Measurements from ENCODE around the gene SLC51A. TPM values are rescaled to one million over a fixed set of nuclear protein-coding genes. Genes with fewer than 3 reads are reported as not detected.
"Not testable (repeated sequence)": the region's sequence is repeated elsewhere in the genome, so short reads cannot be mapped to it uniquely, and the experiment has no call there.

The SLC51A gene
- polyA plus RNA-seq, 1 donor from 2014 or later: 0.90 TPM

- peak overlapping the region in 2 of 3 donors; percentile 32 to 70 for H3K27ac Mint-ChIP-seq
- H3K36me3 Mint-ChIP-seq: no peaks in the 10 kb centered on the region
- no peaks in the 10 kb centered on the region for H3K9me3 Mint-ChIP-seq
- peak overlapping the region in 1 of 4 donors; percentile 31 for H3K4me3 Mint-ChIP-seq
- no peaks in the 10 kb centered on the region for H3K27me3 Mint-ChIP-seq
- H3K4me1 Mint-ChIP-seq: peaks cover 0 to 14% (median 11%) of the 10 kb centered on the region in 3 donors
Measured at GRCh38 chr3:196235452-196236122, 19.3 kb downstream of the SLC51A start.

GRCh38 chr3:196236223-196236622 lies 19.9 kb downstream of the SLC51A start:
- Mint-ChIP-seq H3K4me3 (no peak overlapping the region), H3K27me3 (no peaks in the 10 kb centered on the region), H3K9me3 (no peaks in the 10 kb centered on the region), H3K27ac (peak overlapping the region in 1 of 3 donors; percentile 70), H3K4me1 (peaks cover 0 to 13% (median 11%) of the 10 kb centered on the region in 3 donors), H3K36me3 (no peaks in the 10 kb centered on the region)

DNA sequence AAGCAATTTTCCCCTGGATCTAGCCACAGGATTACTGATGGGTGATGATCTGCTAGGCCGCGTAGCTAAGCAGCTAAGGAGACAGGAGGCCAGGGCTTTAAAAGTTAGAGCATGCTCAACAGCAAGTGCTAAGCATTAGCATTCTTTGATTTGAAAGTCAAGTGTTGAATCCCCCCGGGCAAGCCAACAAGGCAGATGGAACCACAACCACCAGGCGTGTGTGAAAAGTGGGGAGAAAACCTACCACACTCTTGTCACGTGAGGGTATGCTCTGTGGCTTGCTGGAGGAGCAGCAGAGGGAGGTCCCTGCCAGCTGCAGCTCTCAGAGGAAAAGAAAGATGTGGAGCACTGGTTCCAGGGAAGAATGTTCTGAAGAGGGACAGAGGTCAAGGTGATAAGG lies 20.9 kb downstream of the SLC51A start:
- Mint-ChIP-seq H3K4me1 (peaks cover 0 to 11% (median 11%) of the 10 kb centered on the region in 3 donors), H3K4me3 (peak overlapping the region in 1 of 4 donors; percentile 23), H3K27me3 (no peaks in the 10 kb centered on the region), H3K36me3 (no peaks in the 10 kb centered on the region), H3K27ac (no peak overlapping the region), H3K9me3 (no peaks in the 10 kb centered on the region)

DNA sequence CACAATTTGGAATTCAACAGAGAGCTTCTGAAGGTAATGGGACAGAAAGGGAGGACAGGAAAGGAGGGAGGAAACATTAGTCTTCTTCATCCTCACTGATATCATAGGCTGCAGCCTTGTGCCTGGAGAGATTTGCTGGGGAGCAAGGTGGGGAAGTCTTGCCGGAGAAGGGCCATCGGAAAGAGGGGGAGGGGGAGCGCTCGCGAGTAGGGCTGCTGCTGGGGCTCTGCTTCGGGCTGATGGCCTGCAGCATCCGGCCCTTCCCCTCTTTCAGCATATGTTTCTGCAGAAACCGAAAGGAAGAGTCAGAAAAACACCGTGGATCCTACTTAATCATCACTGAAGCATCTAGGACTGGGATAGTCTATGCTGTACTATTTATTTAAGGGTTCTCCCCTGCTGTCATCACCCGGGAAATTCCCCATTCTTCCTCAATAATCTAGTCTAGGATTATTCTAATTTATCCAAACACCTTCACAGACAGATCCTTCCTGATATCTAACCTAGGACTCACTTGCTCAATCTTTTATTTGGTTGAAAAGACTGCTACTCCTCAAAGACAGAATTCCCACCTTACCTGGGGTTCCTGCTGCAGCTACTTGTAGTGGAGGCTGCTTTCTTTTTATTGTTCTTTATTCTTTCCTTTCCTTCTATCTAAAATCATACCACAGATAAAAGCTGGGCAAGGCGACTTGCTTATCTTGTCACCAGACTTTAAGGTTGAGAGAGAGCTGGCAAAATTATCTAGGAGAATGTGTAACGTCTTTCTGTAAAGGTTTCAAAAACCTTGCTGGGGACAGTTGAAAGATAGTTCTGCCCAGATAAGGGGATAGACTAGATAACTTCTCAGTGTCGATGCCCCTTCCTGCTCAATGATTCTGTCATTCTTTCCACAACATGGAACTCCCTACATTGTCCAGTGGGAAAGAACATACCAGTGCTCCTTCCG lies 22.6 kb downstream of the SLC51A start:
- Mint-ChIP-seq H3K36me3 (no peaks in the 10 kb centered on the region), H3K27ac (peak overlapping the region in 1 of 3 donors; percentile 48)

GRCh38 chr3:196240424-196240823 lies 24.1 kb downstream of the SLC51A start:
- H3K9me3 Mint-ChIP-seq: no peaks in the 10 kb centered on the region
- H3K27ac Mint-ChIP-seq: no peak overlapping the region
- no peak overlapping the region for H3K4me3 Mint-ChIP-seq
- H3K36me3 Mint-ChIP-seq: no peaks in the 10 kb centered on the region
- H3K4me1 Mint-ChIP-seq: no peaks in the 10 kb centered on the region
- no peaks in the 10 kb centered on the region for H3K27me3 Mint-ChIP-seq

More for the DNA sequence above, 22.6 kb downstream of the SLC51A start:
- no peaks in the 10 kb centered on the region for H3K4me1 Mint-ChIP-seq
- no peak overlapping the region for H3K4me3 Mint-ChIP-seq
- H3K27me3 Mint-ChIP-seq: no peaks in the 10 kb centered on the region
- H3K9me3 Mint-ChIP-seq: no peaks in the 10 kb centered on the region

- no peak overlapping the region for H3K27ac Mint-ChIP-seq
Measured at GRCh38 chr3:196241704-196242103, 25.4 kb downstream of the SLC51A start.

DNA sequence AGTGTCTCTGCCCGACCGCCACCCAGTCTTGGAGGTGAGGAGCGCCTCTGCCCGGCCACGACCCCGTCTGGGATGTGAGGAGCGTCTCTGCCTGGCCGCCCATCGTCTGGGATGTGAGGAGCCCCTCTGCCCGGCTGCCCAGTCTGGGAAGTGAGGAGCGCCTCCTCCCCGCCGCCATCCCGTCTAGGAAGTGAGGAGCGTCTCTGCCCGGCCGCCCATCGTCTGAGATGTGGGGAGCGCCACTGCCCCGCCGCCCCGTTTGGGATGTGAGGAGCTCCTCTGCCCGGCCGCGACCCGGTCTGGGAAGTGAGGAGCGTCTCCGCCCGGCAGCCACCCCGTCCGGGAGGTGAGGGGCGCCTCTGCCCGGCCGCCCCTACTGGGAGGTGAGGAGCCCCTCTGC lies 27.8 kb downstream of the SLC51A start:
- H3K4me1 Mint-ChIP-seq, H3K27ac Mint-ChIP-seq, H3K4me3 Mint-ChIP-seq, H3K27me3 Mint-ChIP-seq, H3K9me3 Mint-ChIP-seq, H3K36me3 Mint-ChIP-seq: not testable (repeated sequence)

More at GRCh38 chr3:196241704-196242103, 25.4 kb downstream of the SLC51A start:
- H3K4me1 Mint-ChIP-seq: no peaks in the 10 kb centered on the region
- H3K36me3 Mint-ChIP-seq: peaks cover 1% of the 10 kb centered on the region
- H3K9me3 Mint-ChIP-seq: no peaks in the 10 kb centered on the region
- no peak overlapping the region for H3K4me3 Mint-ChIP-seq
- no peaks in the 10 kb centered on the region for H3K27me3 Mint-ChIP-seq

- peaks cover 0 to 4% (median 2%) of the 10 kb centered on the region in 3 donors for H3K4me1 Mint-ChIP-seq
- no peaks in the 10 kb centered on the region for H3K9me3 Mint-ChIP-seq
- H3K27ac Mint-ChIP-seq: no peak overlapping the region
- no peaks in the 10 kb centered on the region for H3K27me3 Mint-ChIP-seq
- peaks cover 5% of the 10 kb centered on the region for H3K36me3 Mint-ChIP-seq
- H3K4me3 Mint-ChIP-seq: no peak overlapping the region
Measured at GRCh38 chr3:196246612-196247308, 30.4 kb downstream of the SLC51A start.

DNA sequence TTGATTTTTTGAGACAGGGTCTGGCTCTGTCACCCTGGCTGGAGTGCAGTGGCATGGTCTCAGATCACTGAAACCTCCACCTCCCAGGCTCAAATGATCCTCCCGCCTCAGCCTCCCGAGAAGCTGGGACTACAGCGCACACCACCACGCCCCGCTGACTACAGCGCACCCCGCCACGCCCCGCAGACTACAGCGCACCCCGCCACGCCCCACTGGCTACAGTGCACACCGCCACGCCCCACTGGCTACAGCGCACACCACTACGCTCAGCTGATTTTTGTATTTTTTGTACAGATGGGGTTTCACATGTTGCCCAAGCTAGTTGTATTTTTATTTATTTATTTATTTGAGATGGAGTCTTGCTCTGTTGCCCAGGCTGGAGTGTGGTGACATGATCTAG lies 35.6 kb downstream of the SLC51A start:
- Mint-ChIP-seq H3K36me3 (peaks cover 6% of the 10 kb centered on the region), H3K9me3 (no peaks in the 10 kb centered on the region), H3K4me1 (peaks cover 7 to 9% (median 8%) of the 10 kb centered on the region in 3 donors), H3K27me3 (no peaks in the 10 kb centered on the region), H3K4me3 (peak overlapping the region in 1 of 4 donors; percentile 1), H3K27ac (peak overlapping the region in 1 of 3 donors; percentile 89)

- H3K4me3 Mint-ChIP-seq: no peak overlapping the region
- H3K36me3 Mint-ChIP-seq: peaks cover 4% of the 10 kb centered on the region
- no peaks in the 10 kb centered on the region for H3K27me3 Mint-ChIP-seq
- peak overlapping the region in 1 of 3 donors; percentile 3 for H3K27ac Mint-ChIP-seq
- H3K4me1 Mint-ChIP-seq: peaks cover 7 to 9% (median 8%) of the 10 kb centered on the region in 3 donors
- no peaks in the 10 kb centered on the region for H3K9me3 Mint-ChIP-seq
Measured at GRCh38 chr3:196254376-196255283, 38.3 kb downstream of the SLC51A start.

GRCh38 chr3:196255776-196256175 lies 39.4 kb downstream of the SLC51A start:
- peak overlapping the region in 1 of 3 donors; percentile 34 for H3K27ac Mint-ChIP-seq
- no peak overlapping the region for H3K4me3 Mint-ChIP-seq
- H3K9me3 Mint-ChIP-seq: no peaks in the 10 kb centered on the region
- H3K4me1 Mint-ChIP-seq: peaks cover 7 to 9% (median 8%) of the 10 kb centered on the region in 3 donors
- H3K36me3 Mint-ChIP-seq: peaks cover 5% of the 10 kb centered on the region
- H3K27me3 Mint-ChIP-seq: no peaks in the 10 kb centered on the region

GRCh38 chr3:196260784-196261183 lies 44.5 kb downstream of the SLC51A start:
- H3K4me1 Mint-ChIP-seq: peaks cover 0 to 5% (median 5%) of the 10 kb centered on the region in 3 donors
- H3K9me3 Mint-ChIP-seq: no peaks in the 10 kb centered on the region
- H3K36me3 Mint-ChIP-seq: peaks cover 6% of the 10 kb centered on the region
- no peak overlapping the region for H3K27ac Mint-ChIP-seq
- no peaks in the 10 kb centered on the region for H3K27me3 Mint-ChIP-seq
- no peak overlapping the region for H3K4me3 Mint-ChIP-seq

GRCh38 chr3:196263819-196264218 lies 47.5 kb downstream of the SLC51A start:
- Mint-ChIP-seq H3K27ac (no peak overlapping the region), H3K36me3 (peaks cover 6% of the 10 kb centered on the region), H3K9me3 (no peaks in the 10 kb centered on the region), H3K4me3 (no peak overlapping the region), H3K27me3 (no peaks in the 10 kb centered on the region), H3K4me1 (peaks cover 4 to 16% (median 8%) of the 10 kb centered on the region in 3 donors)
